ENCODE results near the gene PKP2.

Gene PKP2

DNA sequence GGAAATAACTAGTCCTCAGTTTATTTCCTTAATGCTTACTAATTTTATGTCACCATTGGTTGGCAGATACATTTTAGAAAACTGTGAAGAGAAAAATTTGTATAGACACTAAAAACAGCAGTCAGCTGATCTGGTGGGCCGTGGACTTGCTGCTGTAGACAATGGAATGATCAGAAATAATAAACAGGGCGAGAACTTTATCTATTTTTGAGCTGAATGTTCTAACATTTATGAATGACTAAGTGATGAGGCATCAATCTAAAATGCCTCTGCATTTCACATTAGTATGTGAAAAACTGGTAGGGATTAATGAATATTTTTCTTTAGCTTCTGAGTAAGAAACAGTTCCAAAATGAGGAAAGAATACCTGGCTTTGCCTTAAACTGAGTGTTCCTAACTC is 24.8 kb upstream of the PKP2 start:
- no peak for DNase-seq (ENCODE audit: extremely low read depth, low read depth)

GRCh38 chr12:32920506-32921085 is 24.0 kb upstream of the PKP2 start:
- TF ChIP-seq, protein P1, sequence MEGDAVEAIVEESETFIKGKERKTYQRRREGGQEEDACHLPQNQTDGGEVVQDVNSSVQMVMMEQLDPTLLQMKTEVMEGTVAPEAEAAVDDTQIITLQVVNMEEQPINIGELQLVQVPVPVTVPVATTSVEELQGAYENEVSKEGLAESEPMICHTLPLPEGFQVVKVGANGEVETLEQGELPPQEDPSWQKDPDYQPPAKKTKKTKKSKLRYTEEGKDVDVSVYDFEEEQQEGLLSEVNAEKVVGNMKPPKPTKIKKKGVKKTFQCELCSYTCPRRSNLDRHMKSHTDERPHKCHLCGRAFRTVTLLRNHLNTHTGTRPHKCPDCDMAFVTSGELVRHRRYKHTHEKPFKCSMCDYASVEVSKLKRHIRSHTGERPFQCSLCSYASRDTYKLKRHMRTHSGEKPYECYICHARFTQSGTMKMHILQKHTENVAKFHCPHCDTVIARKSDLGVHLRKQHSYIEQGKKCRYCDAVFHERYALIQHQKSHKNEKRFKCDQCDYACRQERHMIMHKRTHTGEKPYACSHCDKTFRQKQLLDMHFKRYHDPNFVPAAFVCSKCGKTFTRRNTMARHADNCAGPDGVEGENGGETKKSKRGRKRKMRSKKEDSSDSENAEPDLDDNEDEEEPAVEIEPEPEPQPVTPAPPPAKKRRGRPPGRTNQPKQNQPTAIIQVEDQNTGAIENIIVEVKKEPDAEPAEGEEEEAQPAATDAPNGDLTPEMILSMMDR (IDR thresholded peaks at IDR 0.05; ENCODE audit: low read depth, low read length, missing control alignments): no peak
- no peak overlapping the region for H3K4me3 ChIP-seq (replicated peaks; ENCODE audit: low read depth, low read length)
- no peak for DNase-seq (ENCODE audit: extremely low read depth, low read depth)

More for the DNA sequence above, 24.8 kb upstream of the PKP2 start:
- H3K4me3 ChIP-seq (replicated peaks; ENCODE audit: low read depth, low read length): no peak overlapping the region
- TF ChIP-seq, protein P1 (IDR thresholded peaks at IDR 0.05; ENCODE audit: low read depth, low read length, missing control alignments): no peak

- H3K4me3 ChIP-seq (replicated peaks; ENCODE audit: low read depth, low read length): no peak overlapping the region
- no peak for DNase-seq (ENCODE audit: extremely low read depth, low read depth)
- TF ChIP-seq, protein P1 (IDR thresholded peaks at IDR 0.05; ENCODE audit: low read depth, low read length, missing control alignments): no peak
These were observed 22.6 kb upstream of the PKP2 start for GRCh38 chr12:32918890-32919801.

DNA sequence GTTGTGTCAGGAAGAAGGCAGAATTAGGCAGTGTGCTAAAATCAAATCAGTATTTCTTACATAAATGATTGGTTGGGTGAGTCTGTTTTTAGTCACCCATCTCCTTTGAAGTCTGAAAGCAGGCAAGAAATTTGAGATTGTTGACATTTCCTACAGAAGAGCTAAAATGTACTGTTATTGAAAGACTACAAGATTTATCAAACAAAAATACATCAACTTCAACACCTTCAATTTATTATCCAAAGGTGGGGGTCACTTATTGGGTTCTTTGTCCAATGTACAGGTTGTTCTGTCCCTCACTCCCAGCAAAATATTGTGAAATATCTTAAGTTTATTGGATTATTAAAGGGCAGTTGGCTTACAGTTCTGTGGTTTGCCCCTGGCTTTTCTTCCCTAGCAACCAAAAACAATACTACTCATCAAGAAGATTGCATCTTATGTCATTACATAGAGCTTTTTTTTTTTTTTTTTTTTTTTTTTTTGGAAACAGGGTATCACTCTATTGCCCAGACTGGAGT is 20.6 kb upstream of the PKP2 start:
- TF ChIP-seq, protein P1 (IDR thresholded peaks at IDR 0.05; ENCODE audit: low read depth, low read length, missing control alignments): no peak
- no peak for DNase-seq (ENCODE audit: extremely low read depth, low read depth)
- H3K4me3 ChIP-seq (replicated peaks; ENCODE audit: low read depth, low read length): no peak overlapping the region

- no peak for DNase-seq (ENCODE audit: extremely low read depth, low read depth)
- TF ChIP-seq, protein P1 (IDR thresholded peaks at IDR 0.05; ENCODE audit: low read depth, low read length, missing control alignments): no peak
These were observed 11.4 kb upstream of the PKP2 start for GRCh38 chr12:32907898-32908476.

GRCh38 chr12:32907166-32907565 is 10.6 kb upstream of the PKP2 start:
- no peak overlapping the region for H3K4me3 ChIP-seq (replicated peaks; ENCODE audit: low read depth, low read length)
- no peak for DNase-seq (ENCODE audit: extremely low read depth, low read depth)
- TF ChIP-seq, protein P1 (IDR thresholded peaks at IDR 0.05; ENCODE audit: low read depth, low read length, missing control alignments): no peak

More at GRCh38 chr12:32907898-32908476, 11.4 kb upstream of the PKP2 start:
- H3K4me3 ChIP-seq (replicated peaks; ENCODE audit: low read depth, low read length): no peak overlapping the region
